Measurements from ENCODE around the gene TBX10.

GRCh38 chr11:67611704-67612587 lies 27.6 kb downstream of the TBX10 start:
- no peak for TF ChIP-seq EZH2 (IDR thresholded peaks at IDR 0.05; ENCODE audit: insufficient read depth, poor library complexity, severe bottlenecking)
- TF ChIP-seq EZH2phosphoT487 (IDR thresholded peaks at IDR 0.05; ENCODE audit: insufficient read depth, low read depth): no peak
